A549 treated with CpdA at 1 μM for 4 hours (cell line): ENCODE measurements around the gene SH3TC1. TPM values are rescaled to one million over a fixed set of nuclear protein-coding genes. Genes with fewer than 3 reads are reported as not detected.

Source experiments
- total RNA-seq: library from RNA; stranded (reverse); fragments of 200-300 nt; extraction: Qiagen RNA extraction; gene quantifications from 5 replicates; pipeline ENCODE4 v1.2.3, GENCODE V29; 2022; ENCODE audit warnings: low read depth

SH3TC1 gene
- total RNA-seq: 7.3 to 9.2 TPM (median 8.8 TPM) in 5 replicates

DNA sequence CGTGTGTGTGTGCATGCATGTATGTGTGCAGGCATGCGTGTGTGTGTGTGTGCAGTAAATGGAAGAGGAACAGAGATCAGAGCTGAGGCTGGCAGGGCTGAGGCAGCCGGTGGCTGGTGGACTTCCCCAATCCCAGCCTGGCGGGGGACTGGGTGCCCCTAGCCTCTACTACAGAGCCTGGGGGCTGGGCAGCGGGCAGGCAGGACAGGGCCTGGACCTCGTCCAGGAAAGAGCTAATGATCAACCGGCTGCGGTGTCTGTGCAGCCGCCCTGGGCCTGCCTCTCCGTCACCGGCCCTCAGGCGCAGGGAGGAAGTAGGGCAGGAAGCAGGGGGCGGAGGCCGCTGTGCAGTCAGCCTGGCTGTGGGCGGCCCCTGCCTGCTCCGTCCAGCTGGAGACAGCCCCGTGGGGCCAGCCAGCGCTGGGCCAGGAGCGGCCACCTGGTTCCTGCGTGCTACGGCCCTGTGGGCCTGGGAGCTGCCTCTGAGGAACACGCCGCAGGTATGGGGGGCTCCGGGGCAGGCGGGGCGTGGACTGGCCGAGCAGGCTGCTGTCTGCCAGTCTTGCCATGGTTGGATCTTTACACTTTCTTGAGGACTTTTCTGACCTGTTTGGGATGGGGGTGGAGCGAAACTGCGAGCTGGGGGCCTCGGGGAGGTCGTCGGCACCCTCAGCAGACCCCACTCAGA, at the start of gene SH3TC1:
Gene SH3TC1, plus strand, starts transcription at position 385 of the 688 bp plus-strand sequence. CDS start 5,905 bp downstream, outside the sequence.

DNA sequence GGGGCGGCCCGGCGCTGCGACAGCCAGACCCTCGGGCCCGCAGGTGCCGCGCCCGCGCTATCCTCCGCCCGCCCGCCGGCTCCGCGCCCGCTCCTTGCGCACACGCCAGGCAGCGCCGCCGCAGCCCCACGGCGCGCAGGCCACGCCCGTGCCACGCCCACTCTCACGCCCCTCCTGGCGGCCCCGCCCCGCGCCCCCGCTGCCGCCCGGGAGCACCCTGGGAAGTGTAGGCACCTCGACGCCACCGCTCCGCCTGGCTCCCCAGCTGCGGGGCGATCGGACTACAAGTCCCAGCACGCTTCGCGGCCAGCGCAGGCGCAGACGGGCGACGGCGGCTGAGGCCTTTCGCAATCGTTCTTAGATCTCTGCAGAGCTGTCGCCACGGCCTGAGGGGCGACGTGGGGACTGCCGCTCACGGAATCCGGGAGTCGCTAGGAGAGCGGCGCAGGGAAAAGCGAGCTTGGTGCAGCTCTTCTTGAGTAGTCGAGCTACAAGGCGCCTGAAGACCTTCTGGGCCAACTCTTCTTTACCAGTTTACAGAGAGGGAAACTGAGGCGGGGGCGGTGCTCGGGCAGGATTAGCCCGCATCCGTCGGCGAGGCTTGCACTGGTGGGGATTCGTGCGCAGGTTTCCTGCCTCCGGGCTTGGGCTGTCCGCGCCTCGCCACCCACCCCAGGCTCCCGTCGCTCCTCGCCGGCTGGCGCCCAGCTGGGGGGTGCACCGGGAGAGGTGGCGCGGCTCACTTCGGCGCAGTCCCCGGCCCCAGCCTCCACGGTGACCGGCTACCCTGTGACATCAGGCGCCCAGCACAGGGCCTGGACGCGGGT, 40.2 kb upstream of the SH3TC1 start, which contains the start of gene ABLIM2:
Gene ABLIM2, minus strand, starts transcription at position 104 of the 827 bp plus-strand sequence. CDS start 124 bp downstream, outside the sequence.

DNA sequence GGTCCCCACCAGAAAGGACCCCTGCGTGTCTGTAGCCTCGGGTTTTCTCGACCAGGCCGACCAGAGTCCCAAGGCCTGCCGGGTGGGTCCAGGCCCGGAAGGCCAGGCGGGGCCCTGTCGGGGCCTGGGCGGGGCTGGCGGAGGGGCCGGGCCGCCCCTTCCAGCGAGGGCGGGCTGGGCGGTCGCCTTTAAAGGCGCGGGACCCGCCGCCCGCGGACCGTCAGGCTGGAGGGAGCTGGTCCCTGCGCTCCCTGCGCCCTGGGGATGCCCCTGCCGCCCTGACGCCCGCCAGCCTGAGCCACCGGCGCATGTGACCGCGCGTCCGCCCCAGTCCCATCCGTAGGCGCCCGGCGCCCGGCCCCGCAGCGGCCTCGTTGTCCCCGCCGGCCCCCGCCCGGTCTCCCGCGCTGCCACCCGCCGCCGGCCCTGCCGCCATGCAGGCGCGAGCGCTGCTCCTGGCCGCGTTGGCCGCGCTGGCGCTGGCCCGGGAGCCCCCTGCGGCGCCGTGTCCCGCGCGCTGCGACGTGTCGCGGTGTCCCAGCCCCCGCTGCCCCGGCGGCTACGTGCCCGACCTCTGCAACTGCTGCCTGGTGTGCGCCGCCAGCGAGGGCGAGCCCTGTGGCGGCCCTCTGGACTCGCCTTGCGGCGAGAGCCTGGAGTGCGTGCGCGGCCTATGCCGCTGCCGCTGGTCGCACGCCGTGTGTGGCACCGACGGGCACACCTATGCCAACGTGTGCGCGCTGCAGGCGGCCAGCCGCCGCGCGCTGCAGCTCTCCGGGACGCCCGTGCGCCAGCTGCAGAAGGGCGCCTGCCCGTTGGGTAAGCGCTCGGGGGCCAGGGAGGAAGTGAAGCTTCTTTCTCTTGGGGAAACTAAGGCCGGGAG, 70.7 kb downstream of the SH3TC1 start, which contains the start of gene HTRA3:
Gene HTRA3, plus strand, starts transcription at position 220 of the 883 bp plus-strand sequence. Its CDS starts 215 bp downstream, at position 435.

Other genes starting within 250 kb of the SH3TC1 start
- 0.35 to 0.87 TPM (median 0.40 TPM) in 5 replicates for gene ABLIM2, start 40.5 kb upstream of the SH3TC1 start, total RNA-seq
- gene HTRA3, start 70.5 kb downstream of the SH3TC1 start, total RNA-seq: 14.5 to 20.4 TPM (median 19.1 TPM) in 5 replicates
- 7.0 to 10.2 TPM (median 8.7 TPM) in 5 replicates for gene ACOX3, start 241.4 kb downstream of the SH3TC1 start, total RNA-seq
- gene TRMT44, start 241.5 kb downstream of the SH3TC1 start, total RNA-seq: 5.2 to 6.7 TPM (median 5.9 TPM) in 5 replicates